Measurements from ENCODE around the gene EPHA1.

Gene EPHA1

GRCh38 chr7:143384661-143385631, 23.7 kb downstream of the EPHA1 start:
- Histone ChIP-seq H3K4me3 (ENCODE audit: low read depth in 1 of 2, low read length in 2 of 2) (peak overlapping the region; percentile 41 to 91), H3K9me3 (ENCODE audit: low read length) (no peaks in the 10 kb centered on the region), H3K4me1 (ENCODE audit: insufficient read depth, low read length) (peaks cover 77% of the 10 kb centered on the region), H3K27me3 (ENCODE audit: control insufficient read depth in 1 of 2, insufficient read depth in 2 of 2, low read length in 2 of 2) (no peaks in the 10 kb centered on the region), H3K36me3 (ENCODE audit: insufficient read depth, low read length) (peaks cover 47% of the 10 kb centered on the region), H3K9ac (ENCODE audit: low read length) (peak overlapping the region; percentile 94), H3K27ac (ENCODE audit: low read depth, low read length) (peak overlapping the region; percentile 98)

GRCh38 chr7:143384148-143384547, 24.5 kb downstream of the EPHA1 start:
- H3K27me3 ChIP-seq (ENCODE audit: control insufficient read depth in 1 of 2, insufficient read depth in 2 of 2, low read length in 2 of 2), result no peaks in the 10 kb centered on the region
- H3K36me3 ChIP-seq (ENCODE audit: insufficient read depth, low read length), result peaks cover 39% of the 10 kb centered on the region
- no peaks in the 10 kb centered on the region for H3K9me3 ChIP-seq (ENCODE audit: low read length)
- H3K27ac ChIP-seq (ENCODE audit: low read depth, low read length), result peak overlapping the region; percentile 98
- peaks cover 77% of the 10 kb centered on the region for H3K4me1 ChIP-seq (ENCODE audit: insufficient read depth, low read length)
- peak overlapping the region; percentile 94 for H3K9ac ChIP-seq (ENCODE audit: low read length)
- peak overlapping the region; percentile 11 to 91 for H3K4me3 ChIP-seq (ENCODE audit: low read depth in 1 of 2, low read length in 2 of 2)

- Histone ChIP-seq H3K4me1 (ENCODE audit: insufficient read depth, low read length) (peaks cover 77% of the 10 kb centered on the region), H3K27ac (ENCODE audit: low read depth, low read length) (peak overlapping the region; percentile 98), H3K4me3 (ENCODE audit: low read depth in 1 of 2, low read length in 2 of 2) (peak overlapping the region; percentile 11 to 91), H3K27me3 (ENCODE audit: control insufficient read depth in 1 of 2, insufficient read depth in 2 of 2, low read length in 2 of 2) (no peaks in the 10 kb centered on the region), H3K9me3 (ENCODE audit: low read length) (no peaks in the 10 kb centered on the region), H3K36me3 (ENCODE audit: insufficient read depth, low read length) (peaks cover 33% of the 10 kb centered on the region), H3K9ac (ENCODE audit: low read length) (peak overlapping the region; percentile 94)
These were observed 25.1 kb downstream of the EPHA1 start for GRCh38 chr7:143383642-143383957.

GRCh38 chr7:143382791-143383641, 25.6 kb downstream of the EPHA1 start:
- H3K4me3 ChIP-seq (ENCODE audit: low read depth in 1 of 2, low read length in 2 of 2), result peak overlapping the region; percentile 91 to 94
- H3K36me3 ChIP-seq (ENCODE audit: insufficient read depth, low read length), result peaks cover 27% of the 10 kb centered on the region
- H3K9ac ChIP-seq (ENCODE audit: low read length), result peak overlapping the region; percentile 94
- no peaks in the 10 kb centered on the region for H3K9me3 ChIP-seq (ENCODE audit: low read length)
- H3K27me3 ChIP-seq (ENCODE audit: control insufficient read depth in 1 of 2, insufficient read depth in 2 of 2, low read length in 2 of 2), result no peaks in the 10 kb centered on the region
- H3K27ac ChIP-seq (ENCODE audit: low read depth, low read length), result peak overlapping the region; percentile 98
- peaks cover 78% of the 10 kb centered on the region for H3K4me1 ChIP-seq (ENCODE audit: insufficient read depth, low read length)

- peak overlapping the region; percentile 91 to 94 for H3K4me3 ChIP-seq (ENCODE audit: low read depth in 1 of 2, low read length in 2 of 2)
- H3K9ac ChIP-seq (ENCODE audit: low read length), result peak overlapping the region; percentile 94
- H3K4me1 ChIP-seq (ENCODE audit: insufficient read depth, low read length), result peaks cover 76% of the 10 kb centered on the region
- peaks cover 20% of the 10 kb centered on the region for H3K36me3 ChIP-seq (ENCODE audit: insufficient read depth, low read length)
- H3K9me3 ChIP-seq (ENCODE audit: low read length), result no peaks in the 10 kb centered on the region
- no peaks in the 10 kb centered on the region for H3K27me3 ChIP-seq (ENCODE audit: control insufficient read depth in 1 of 2, insufficient read depth in 2 of 2, low read length in 2 of 2)
- peak overlapping the region; percentile 98 for H3K27ac ChIP-seq (ENCODE audit: low read depth, low read length)
These were observed 26.4 kb downstream of the EPHA1 start for GRCh38 chr7:143382126-143382790.

GRCh38 chr7:143381427-143382125, 27.1 kb downstream of the EPHA1 start:
- H3K9me3 ChIP-seq (ENCODE audit: low read length), result no peaks in the 10 kb centered on the region
- H3K36me3 ChIP-seq (ENCODE audit: insufficient read depth, low read length), result peaks cover 15% of the 10 kb centered on the region
- peak overlapping the region; percentile 94 for H3K9ac ChIP-seq (ENCODE audit: low read length)
- H3K4me1 ChIP-seq (ENCODE audit: insufficient read depth, low read length), result peaks cover 74% of the 10 kb centered on the region
- H3K4me3 ChIP-seq (ENCODE audit: low read depth in 1 of 2, low read length in 2 of 2), result peak overlapping the region; percentile 91 to 94
- no peaks in the 10 kb centered on the region for H3K27me3 ChIP-seq (ENCODE audit: control insufficient read depth in 1 of 2, insufficient read depth in 2 of 2, low read length in 2 of 2)
- peak overlapping the region; percentile 98 for H3K27ac ChIP-seq (ENCODE audit: low read depth, low read length)

GRCh38 chr7:143380646-143381426, 27.8 kb downstream of the EPHA1 start, which contains the start of gene ZYX:
Gene ZYX (plus strand): TSS chr7:143381345. CDS start chr7:143381572, 227 bp downstream.
- H3K27me3 ChIP-seq (ENCODE audit: control insufficient read depth in 1 of 2, insufficient read depth in 2 of 2, low read length in 2 of 2), result no peaks in the 10 kb centered on the region
- no peaks in the 10 kb centered on the region for H3K9me3 ChIP-seq (ENCODE audit: low read length)
- H3K9ac ChIP-seq (ENCODE audit: low read length), result peak within 1 kb of the TSS; percentile 94
- peaks cover 15% of the 10 kb centered on the region for H3K36me3 ChIP-seq (ENCODE audit: insufficient read depth, low read length)
- peak within 1 kb of the TSS; percentile 91 to 94 for H3K4me3 ChIP-seq (ENCODE audit: low read depth in 1 of 2, low read length in 2 of 2)
- peaks cover 71% of the 10 kb centered on the region for H3K4me1 ChIP-seq (ENCODE audit: insufficient read depth, low read length)
- peak within 1 kb of the TSS; percentile 98 for H3K27ac ChIP-seq (ENCODE audit: low read depth, low read length)

GRCh38 chr7:143380260-143380645, 28.4 kb downstream of the EPHA1 start:
- H3K36me3 ChIP-seq (ENCODE audit: insufficient read depth, low read length), result peaks cover 15% of the 10 kb centered on the region
- H3K4me1 ChIP-seq (ENCODE audit: insufficient read depth, low read length), result peaks cover 66% of the 10 kb centered on the region
- peak overlapping the region; percentile 98 for H3K27ac ChIP-seq (ENCODE audit: low read depth, low read length)
- peak overlapping the region; percentile 69 to 81 for H3K4me3 ChIP-seq (ENCODE audit: low read depth in 1 of 2, low read length in 2 of 2)
- H3K9me3 ChIP-seq (ENCODE audit: low read length), result no peaks in the 10 kb centered on the region
- H3K27me3 ChIP-seq (ENCODE audit: control insufficient read depth in 1 of 2, insufficient read depth in 2 of 2, low read length in 2 of 2), result no peaks in the 10 kb centered on the region
- peak overlapping the region; percentile 80 for H3K9ac ChIP-seq (ENCODE audit: low read length)

GRCh38 chr7:143379611-143380259, 28.9 kb downstream of the EPHA1 start:
- peaks cover 60% of the 10 kb centered on the region for H3K4me1 ChIP-seq (ENCODE audit: insufficient read depth, low read length)
- H3K4me3 ChIP-seq (ENCODE audit: low read depth in 1 of 2, low read length in 2 of 2), result peak overlapping the region; percentile 69 to 81
- H3K27me3 ChIP-seq (ENCODE audit: control insufficient read depth in 1 of 2, insufficient read depth in 2 of 2, low read length in 2 of 2), result no peaks in the 10 kb centered on the region
- H3K9ac ChIP-seq (ENCODE audit: low read length), result peak overlapping the region; percentile 59
- peak overlapping the region; percentile 98 for H3K27ac ChIP-seq (ENCODE audit: low read depth, low read length)
- no peaks in the 10 kb centered on the region for H3K9me3 ChIP-seq (ENCODE audit: low read length)
- peaks cover 15% of the 10 kb centered on the region for H3K36me3 ChIP-seq (ENCODE audit: insufficient read depth, low read length)

GRCh38 chr7:143376396-143376795, 32.3 kb downstream of the EPHA1 start:
- Histone ChIP-seq H3K27me3 (ENCODE audit: control insufficient read depth in 1 of 2, insufficient read depth in 2 of 2, low read length in 2 of 2) (no peaks in the 10 kb centered on the region), H3K27ac (ENCODE audit: low read depth, low read length) (peak overlapping the region; percentile 6), H3K36me3 (ENCODE audit: insufficient read depth, low read length) (no peaks in the 10 kb centered on the region), H3K9ac (ENCODE audit: low read length) (no peak overlapping the region), H3K4me1 (ENCODE audit: insufficient read depth, low read length) (peaks cover 42% of the 10 kb centered on the region), H3K9me3 (ENCODE audit: low read length) (no peaks in the 10 kb centered on the region), H3K4me3 (ENCODE audit: low read depth in 1 of 2, low read length in 2 of 2) (no peak overlapping the region)
